Sigmoid colon (tissue), 7 donors: Measurements from ENCODE around the gene FFAR1. TPM values are rescaled to one million over a fixed set of nuclear protein-coding genes. Genes with fewer than 3 reads are reported as not detected.
A peak's percentile ranks its signal among the peaks of the same experiment; 100 is the strongest.

Experiments used
- DNase-seq: peaks from one replicate; pipeline ENCODE4 v3.0.0-alpha.2; 2019
- H3K27ac ChIP-seq, 4 donors: fragments of 200-600 bp; sonication (generic); one replicate each; pipeline ENCODE4 v1.5.1; 2016 to 2019; ENCODE audit warnings: mild to moderate bottlenecking in 1 of 4
- H3K27me3 ChIP-seq, 3 donors: fragments of 200-600 bp; sonication (generic); one replicate each; pipeline ENCODE4 v1.5.1; 2019; ENCODE audit warnings: mild to moderate bottlenecking in 1 of 3
- H3K36me3 ChIP-seq, 4 donors: fragments of 200-600 bp; sonication (generic); one replicate each; pipeline ENCODE4 v1.5.1; 2016 to 2019
- H3K4me1 ChIP-seq, 4 donors: fragments of 200-600 bp; sonication (generic); one replicate each; pipeline ENCODE4 v1.5.1; 2017 to 2019
- H3K4me3 ChIP-seq, 4 donors: fragments of 200-600 bp; sonication (generic); one replicate each; pipeline ENCODE4 v1.5.1; 2017 to 2019; ENCODE audit warnings: mild to moderate bottlenecking in 2 of 4, moderate library complexity in 1 of 4
- H3K9me3 ChIP-seq, 4 donors: fragments of 200-600 bp in 3 of 4; sonication (generic) in 3 of 4; one replicate each; pipeline versions ENCODE4 v1.5.1 to v1.6.1; 2013 to 2019
- CTCF ChIP-seq, 4 experiments: fragments of 450-650 bp in 3 of 4; fragments of 200-600 bp in 1 of 4; IDR thresholded peaks; one replicate each; pipeline ENCODE4 v1.5.1; 2016 to 2019; ENCODE audit warnings: antibody characterized with exemption in 4 of 4, mild to moderate bottlenecking in 3 of 4, moderate library complexity in 2 of 4
- EP300 ChIP-seq, 4 donors: sonication (generic); formaldehyde crosslinking; IDR thresholded peaks; one replicate each; pipeline ENCODE4 v1.6.1; 2017; ENCODE audit warnings: antibody characterized with exemption in 4 of 4
- POLR2A ChIP-seq, 2 donors: fragments of 450-650 bp; IDR thresholded peaks; one replicate each; pipeline ENCODE4 v1.6.1; 2016; ENCODE audit warnings: antibody characterized with exemption in 2 of 2, mild to moderate bottlenecking in 2 of 2, moderate library complexity in 2 of 2
- POLR2AphosphoS5 ChIP-seq, 4 donors: sonication (generic); formaldehyde crosslinking; IDR thresholded peaks; one replicate each; pipeline ENCODE4 v1.6.1; 2017; ENCODE audit warnings: antibody characterized with exemption in 4 of 4
- WGBS, 2 donors: extraction: QIAGEN DNeasy Blood & Tissue Kit; methylation state at CpG; one replicate each; pipeline ENCODE4 v1.1.7; 2013; 5-methylcytosine and 5-hydroxymethylcytosine counted together
- intact Hi-C: fragments of 100-400 bp; cut with DNase I; formaldehyde crosslinking; loops from one replicate; pipeline ENCODE4 v1.15.1; 2023
- polyA plus RNA-seq, 3 donors: library from polyadenylated mRNA; stranded (reverse); fragments of 200-250 nt; gene quantifications; one replicate each; pipeline ENCODE4 v1.2.3, GENCODE V29; 2013
- total RNA-seq, 4 donors: library from RNA; depleted of rRNA; stranded (reverse); fragments of >200 nt; gene quantifications; one replicate each; pipeline ENCODE4 v1.1.0, GENCODE V29; 2016
- donor health status: healthy with polysubstance abuse.
- donor health status: Bipolar disorder and iron deficiency.
- donor health status: healthy.

The FFAR1 gene
- total and polyA plus RNA-seq, 7 donors, result 0.06 TPM; not detected in 6

- no peak overlapping the region for H3K4me3 ChIP-seq
Observed at GRCh38 chr19:35310331-35310730, 37.4 kb upstream of the FFAR1 start.

GRCh38 chr19:35310811-35311465 lies 36.8 kb upstream of the FFAR1 start:
- TF ChIP-seq POLR2AphosphoS5 (IDR thresholded peaks at IDR 0.05), result no peak
- no peak for TF ChIP-seq CTCF (IDR thresholded peaks at IDR 0.05)
- TF ChIP-seq POLR2A (IDR thresholded peaks at IDR 0.05), result no peak
- no peak for TF ChIP-seq EP300 (IDR thresholded peaks at IDR 0.05)
- Histone ChIP-seq H3K4me1 (no peaks in the 10 kb centered on the region), H3K36me3 (no peaks in the 10 kb centered on the region), H3K27ac (no peak overlapping the region), H3K27me3 (peaks cover 0 to 36% (median 0%) of the 10 kb centered on the region in 3 donors), H3K4me3 (no peak overlapping the region), H3K9me3 (no peaks in the 10 kb centered on the region)
- no peak for DNase-seq
- intact Hi-C loops, result no loop called here
- 88 to 95% methylated on average over 10 of the region's 10 CpGs for WGBS, 2 donors

More at GRCh38 chr19:35310331-35310730, 37.4 kb upstream of the FFAR1 start:
- TF ChIP-seq EP300 (IDR thresholded peaks at IDR 0.05) (no peak), POLR2AphosphoS5 (IDR thresholded peaks at IDR 0.05) (no peak), CTCF (IDR thresholded peaks at IDR 0.05) (no peak), POLR2A (IDR thresholded peaks at IDR 0.05) (no peak)
- Histone ChIP-seq H3K27ac (peak overlapping the region in 1 of 4 donors; percentile 23), H3K4me1 (no peaks in the 10 kb centered on the region), H3K27me3 (peaks cover 0 to 40% (median under 1%) of the 10 kb centered on the region in 3 donors), H3K36me3 (no peaks in the 10 kb centered on the region), H3K9me3 (no peaks in the 10 kb centered on the region)
- WGBS, 2 donors, result 74 to 87% methylated on average over 12 of the region's 12 CpGs
- intact Hi-C loops, result no loop called here
- no peak for DNase-seq

- intact Hi-C loops, result no loop called here
- no peak overlapping the region for H3K4me3 ChIP-seq
Observed at GRCh38 chr19:35311901-35312665, 35.6 kb upstream of the FFAR1 start.

GRCh38 chr19:35313587-35313986 lies 34.1 kb upstream of the FFAR1 start:
- DNase-seq, result no peak
- Histone ChIP-seq H3K27me3 (peaks cover 0 to 32% (median 0%) of the 10 kb centered on the region in 3 donors), H3K4me3 (no peak overlapping the region), H3K27ac (no peak overlapping the region), H3K4me1 (no peaks in the 10 kb centered on the region), H3K9me3 (no peaks in the 10 kb centered on the region), H3K36me3 (no peaks in the 10 kb centered on the region)
- intact Hi-C loops, result no loop called here
- no peak for TF ChIP-seq CTCF (IDR thresholded peaks at IDR 0.05)
- no peak for TF ChIP-seq POLR2AphosphoS5 (IDR thresholded peaks at IDR 0.05)
- no peak for TF ChIP-seq POLR2A (IDR thresholded peaks at IDR 0.05)
- TF ChIP-seq EP300 (IDR thresholded peaks at IDR 0.05), result no peak
- WGBS, 2 donors, result 15 to 40% methylated on average over 7 of the region's 7 CpGs

More at GRCh38 chr19:35311901-35312665, 35.6 kb upstream of the FFAR1 start:
- H3K36me3 ChIP-seq, result no peaks in the 10 kb centered on the region
- TF ChIP-seq CTCF (IDR thresholded peaks at IDR 0.05) (no peak), POLR2A (IDR thresholded peaks at IDR 0.05) (no peak), POLR2AphosphoS5 (IDR thresholded peaks at IDR 0.05) (no peak), EP300 (IDR thresholded peaks at IDR 0.05) (no peak)
- WGBS, 2 donors, result 86% methylated on average over 21 of the region's 21 CpGs
- H3K27ac ChIP-seq, result no peak overlapping the region
- peaks cover 0 to 36% (median 0%) of the 10 kb centered on the region in 3 donors for H3K27me3 ChIP-seq
- no peaks in the 10 kb centered on the region for H3K9me3 ChIP-seq
- no peaks in the 10 kb centered on the region for H3K4me1 ChIP-seq
- DNase-seq, result no peak
